ENCODE measurements around the gene ERCC3.

- TF ChIP-seq CTCF (IDR thresholded peaks at IDR 0.05), result no peak
- no peak for TF ChIP-seq POLR2AphosphoS5 (IDR thresholded peaks at IDR 0.05)
- TF ChIP-seq POLR2A (IDR thresholded peaks at IDR 0.05), result no peak
- no peak for TF ChIP-seq EP300 (IDR thresholded peaks at IDR 0.05)
Observed at GRCh38 chr2:127279781-127280180, 14.2 kb downstream of the ERCC3 start.

Measured in stomach (tissue), 4 donors.